NT2/D1 (cell line): ENCODE measurements around the gene BTBD2.

ENCODE experiments used
- YY1 ChIP-seq: IDR thresholded peaks from 2 replicates; pipeline ENCODE4 v1.6.1; 2011; ENCODE audit not compliant: insufficient read length, insufficient read depth
- ZNF274 ChIP-seq: IDR thresholded peaks from 2 replicates; pipeline ENCODE4 v1.6.1; 2011; ENCODE audit warnings: mild to moderate bottlenecking, low read depth, low read length

DNA sequence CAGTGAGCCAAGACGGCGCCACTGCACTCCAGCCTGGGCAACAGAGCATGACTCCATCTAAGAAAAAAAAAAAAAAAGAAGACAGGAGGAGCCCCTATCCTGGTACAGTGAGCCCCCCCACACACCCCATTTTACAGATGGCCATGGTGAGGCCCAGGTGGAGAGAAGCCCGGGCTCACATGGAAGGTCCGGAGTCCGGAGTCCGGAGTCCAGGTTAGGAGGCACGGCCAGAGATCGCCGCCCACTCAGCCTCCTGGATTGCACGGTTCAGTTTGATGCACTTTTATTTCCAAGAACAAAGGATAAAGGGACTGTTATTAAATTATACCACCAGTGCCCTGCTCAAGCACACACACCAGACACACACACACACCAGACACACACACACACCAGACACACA lies 11.3 kb upstream of the BTBD2 start:
- TF ChIP-seq ZNF274 (no peak), YY1 (no peak)
